Activated naive CD8-positive, alpha-beta T cell treated with anti-CD3 and anti-CD28 coated beads for 36 hours (primary cell): ENCODE measurements around the gene RFPL1. TPM values are rescaled to one million over a fixed set of nuclear protein-coding genes. Genes with fewer than 3 reads are reported as not detected.
A peak's percentile ranks its signal among the peaks of the same experiment; 100 is the strongest.

Experiments used
- DNase-seq: peaks from one replicate; pipeline ENCODE4 v3.0.0; 2021
- H3K27ac Mint-ChIP-seq: one replicate; pipeline ENCODE4 v1.8.0; 2022; ENCODE audit warnings: mild to moderate bottlenecking, moderate library complexity, mixed read lengths
- H3K27me3 Mint-ChIP-seq: one replicate; pipeline ENCODE4 v1.8.0; 2022; ENCODE audit warnings: mild to moderate bottlenecking, mixed read lengths
- H3K36me3 Mint-ChIP-seq: one replicate; pipeline ENCODE4 v1.8.0; 2021; ENCODE audit warnings: mild to moderate bottlenecking, mixed read lengths
- H3K4me1 Mint-ChIP-seq: one replicate; pipeline ENCODE4 v1.8.0; 2021; ENCODE audit warnings: mixed read lengths
- H3K4me3 Mint-ChIP-seq: one replicate; pipeline ENCODE4 v1.8.0; 2022; ENCODE audit warnings: mild to moderate bottlenecking, moderate library complexity, mixed read lengths
- H3K9me3 Mint-ChIP-seq: one replicate; pipeline ENCODE4 v1.8.0; 2022; ENCODE audit warnings: mixed read lengths
- total RNA-seq, 2 experiments: library from RNA; stranded (reverse); gene quantifications; one replicate each; pipeline ENCODE4 v1.2.3, GENCODE V29; 2021

The RFPL1 gene
- total RNA-seq, 2 experiments from 2014 or later, result not detected

DNA sequence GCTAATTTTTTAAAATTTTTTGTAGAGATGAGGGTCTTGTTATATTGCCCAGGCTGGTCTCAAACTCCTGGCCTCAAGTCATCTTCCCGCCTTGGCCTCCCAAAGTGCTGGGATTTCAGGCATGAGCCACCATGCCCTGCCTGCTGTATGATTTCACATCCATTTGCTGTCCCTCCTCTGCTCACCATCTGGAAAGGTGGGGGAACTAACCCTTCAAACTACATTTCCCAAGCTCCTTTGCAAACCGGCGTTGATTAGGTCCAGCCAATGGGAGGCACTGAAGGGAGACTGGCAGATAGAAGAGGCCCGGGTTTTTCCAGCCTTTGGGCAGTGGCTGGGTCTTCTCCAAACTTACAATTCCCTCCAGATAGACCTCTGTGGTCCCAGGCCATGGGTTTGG, 19.3 kb downstream of the RFPL1 start:
- H3K27ac Mint-ChIP-seq, result no peak overlapping the region
- H3K36me3 Mint-ChIP-seq, result no peaks in the 10 kb centered on the region
- no peaks in the 10 kb centered on the region for H3K9me3 Mint-ChIP-seq
- H3K27me3 Mint-ChIP-seq, result no peaks in the 10 kb centered on the region
- no peaks in the 10 kb centered on the region for H3K4me1 Mint-ChIP-seq
- DNase-seq, result peak; percentile 24
- no peak overlapping the region for H3K4me3 Mint-ChIP-seq

DNA sequence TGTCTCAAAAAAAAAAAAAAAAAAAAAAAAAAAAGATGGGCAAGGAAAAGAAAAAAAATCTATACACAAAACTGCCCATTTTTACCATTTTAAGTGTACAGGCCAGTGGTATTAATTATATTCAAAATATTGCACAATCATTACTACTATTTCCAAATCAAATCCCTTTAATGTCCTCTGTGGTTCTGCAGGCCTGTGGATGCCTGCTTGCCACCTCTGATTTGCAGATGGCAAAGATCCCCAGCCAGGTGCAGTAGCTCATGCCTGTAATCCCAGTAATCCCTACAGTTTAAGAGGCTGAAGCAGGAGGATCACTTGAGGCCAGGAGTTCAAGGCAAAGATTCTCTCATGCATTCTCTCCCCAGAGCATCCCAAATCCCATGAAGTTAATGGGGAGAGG, 20.2 kb downstream of the RFPL1 start:
- no peaks in the 10 kb centered on the region for H3K9me3 Mint-ChIP-seq
- no peak overlapping the region for H3K4me3 Mint-ChIP-seq
- DNase-seq, result no peak
- H3K4me1 Mint-ChIP-seq, result no peaks in the 10 kb centered on the region
- H3K27me3 Mint-ChIP-seq, result no peaks in the 10 kb centered on the region
- no peaks in the 10 kb centered on the region for H3K36me3 Mint-ChIP-seq
- H3K27ac Mint-ChIP-seq, result no peak overlapping the region

- Mint-ChIP-seq H3K27me3 (no peaks in the 10 kb centered on the region), H3K9me3 (no peaks in the 10 kb centered on the region), H3K27ac (no peak overlapping the region), H3K36me3 (no peaks in the 10 kb centered on the region), H3K4me3 (no peak overlapping the region), H3K4me1 (no peaks in the 10 kb centered on the region)
- no peak for DNase-seq
Measured at GRCh38 chr22:29459773-29460172, 21.4 kb downstream of the RFPL1 start.

- Mint-ChIP-seq H3K4me1 (no peaks in the 10 kb centered on the region), H3K27ac (no peak overlapping the region), H3K9me3 (no peaks in the 10 kb centered on the region), H3K27me3 (no peaks in the 10 kb centered on the region), H3K4me3 (no peak overlapping the region), H3K36me3 (no peaks in the 10 kb centered on the region)
- no peak for DNase-seq
Measured at GRCh38 chr22:29461263-29461662, 22.9 kb downstream of the RFPL1 start.

DNA sequence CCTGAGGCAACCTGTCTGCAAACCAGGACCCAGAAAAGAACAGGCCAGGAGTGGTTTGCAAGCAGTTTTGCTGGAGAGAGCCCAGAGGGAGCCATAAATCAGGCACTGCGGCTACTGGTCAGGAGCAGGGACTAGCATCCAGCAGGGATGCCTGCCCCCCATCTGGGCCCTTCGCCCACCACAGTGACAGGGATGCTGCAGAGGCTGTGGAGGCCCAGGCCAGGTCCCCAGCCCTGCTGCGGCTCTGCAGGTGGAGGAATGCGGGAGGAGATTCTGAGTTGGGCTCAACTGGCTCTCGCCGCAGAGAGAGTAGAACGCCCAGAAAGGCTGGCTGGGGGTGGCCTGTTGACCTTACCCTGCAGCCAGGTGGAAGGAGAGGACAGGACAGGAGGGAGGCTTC, 25.2 kb downstream of the RFPL1 start:
- Mint-ChIP-seq H3K4me1 (no peaks in the 10 kb centered on the region), H3K9me3 (no peaks in the 10 kb centered on the region), H3K36me3 (no peaks in the 10 kb centered on the region), H3K4me3 (no peak overlapping the region), H3K27me3 (no peaks in the 10 kb centered on the region), H3K27ac (no peak overlapping the region)
- DNase-seq, result no peak

DNA sequence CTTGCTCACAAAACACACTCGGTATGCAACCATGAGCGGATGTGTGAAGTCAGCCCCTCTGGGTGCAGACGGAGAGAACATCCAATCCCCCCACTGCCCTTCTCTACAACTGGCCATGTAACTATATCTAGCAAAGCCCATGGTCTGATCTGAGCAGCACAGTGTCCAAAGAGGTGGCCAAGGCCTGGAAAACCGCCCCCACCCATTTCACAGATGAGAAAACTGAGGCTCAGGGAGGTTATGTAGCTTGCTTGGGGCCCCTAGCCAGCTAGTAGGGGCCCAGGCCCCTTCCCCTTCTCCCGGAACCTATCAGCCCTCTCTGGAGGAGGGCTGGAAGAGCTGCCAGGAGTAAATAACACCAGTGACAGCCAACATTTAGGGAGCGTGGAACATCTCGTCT, 26.2 kb downstream of the RFPL1 start:
- H3K4me3 Mint-ChIP-seq, result no peak overlapping the region
- no peak overlapping the region for H3K27ac Mint-ChIP-seq
- H3K4me1 Mint-ChIP-seq, result no peaks in the 10 kb centered on the region
- no peaks in the 10 kb centered on the region for H3K36me3 Mint-ChIP-seq
- DNase-seq, result no peak
- H3K27me3 Mint-ChIP-seq, result peaks cover 7% of the 10 kb centered on the region
- H3K9me3 Mint-ChIP-seq, result no peaks in the 10 kb centered on the region

DNA sequence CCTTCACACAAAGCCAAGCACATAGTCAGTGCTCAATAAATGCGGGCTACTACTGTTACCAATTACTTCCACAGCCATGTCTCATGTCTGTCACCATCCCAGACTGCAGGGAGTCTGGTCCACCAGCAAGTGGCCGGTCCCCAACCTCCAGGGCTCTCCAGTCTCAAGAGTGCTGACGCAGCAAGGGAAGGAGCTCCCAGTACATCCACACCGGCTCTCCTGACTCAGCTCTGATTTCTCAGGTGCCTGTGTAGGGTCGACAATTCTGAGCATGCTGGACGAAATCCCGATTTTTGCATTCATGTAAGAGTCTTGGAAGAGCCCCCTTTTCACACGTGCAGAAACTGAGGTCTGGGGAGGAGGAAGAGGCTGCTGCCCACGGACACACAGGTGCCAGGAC, 31.4 kb downstream of the RFPL1 start:
- DNase-seq, result no peak
- no peaks in the 10 kb centered on the region for H3K36me3 Mint-ChIP-seq
- no peak overlapping the region for H3K27ac Mint-ChIP-seq
- H3K27me3 Mint-ChIP-seq, result peaks cover 15% of the 10 kb centered on the region
- no peaks in the 10 kb centered on the region for H3K4me1 Mint-ChIP-seq
- H3K4me3 Mint-ChIP-seq, result no peak overlapping the region
- no peaks in the 10 kb centered on the region for H3K9me3 Mint-ChIP-seq

DNA sequence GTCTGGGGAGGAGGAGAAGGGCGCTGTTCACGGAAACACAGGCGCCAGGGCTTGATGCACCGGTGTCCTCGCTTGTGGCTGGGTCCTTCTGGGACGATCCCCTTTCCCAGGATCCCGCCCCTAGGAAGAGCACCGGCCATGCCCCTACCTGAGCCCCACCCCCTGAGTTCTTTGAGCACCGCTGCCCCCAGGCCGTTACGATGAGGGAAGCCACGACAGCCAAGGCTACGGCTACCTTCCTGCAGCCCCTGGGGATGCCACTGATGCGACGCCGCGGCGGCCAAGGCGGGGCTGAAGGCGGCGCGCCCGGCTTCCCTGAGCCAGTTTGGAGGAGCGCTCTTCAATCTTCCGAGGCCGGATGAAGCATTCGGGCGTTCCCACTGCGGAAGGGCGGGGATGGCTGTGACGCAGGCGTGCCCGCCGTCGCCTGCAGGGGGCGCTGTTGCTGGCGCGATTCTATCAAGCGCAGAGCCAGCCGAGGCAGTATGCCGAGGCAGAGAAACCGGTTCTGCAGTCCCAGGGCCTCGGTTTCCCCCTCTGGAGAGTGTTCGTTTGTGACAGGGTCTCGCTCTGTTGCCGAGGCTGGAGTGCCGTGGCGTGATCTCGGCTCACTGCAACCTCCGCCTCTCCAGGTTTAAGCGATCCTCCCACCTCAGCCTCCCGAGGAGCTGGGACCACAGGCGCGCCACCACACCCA, 31.9 kb downstream of the RFPL1 start:
- no peaks in the 10 kb centered on the region for H3K36me3 Mint-ChIP-seq
- H3K27ac Mint-ChIP-seq, result no peak overlapping the region
- peaks cover 15% of the 10 kb centered on the region for H3K27me3 Mint-ChIP-seq
- no peaks in the 10 kb centered on the region for H3K4me1 Mint-ChIP-seq
- H3K9me3 Mint-ChIP-seq, result no peaks in the 10 kb centered on the region
- peak overlapping the region; percentile 46 for H3K4me3 Mint-ChIP-seq
- DNase-seq, result peak; percentile 76

GRCh38 chr22:29473001-29473400, 34.6 kb downstream of the RFPL1 start:
- Mint-ChIP-seq H3K4me3 (no peak overlapping the region), H3K36me3 (no peaks in the 10 kb centered on the region), H3K27me3 (peaks cover 31% of the 10 kb centered on the region), H3K4me1 (no peaks in the 10 kb centered on the region), H3K27ac (no peak overlapping the region), H3K9me3 (no peaks in the 10 kb centered on the region)
- DNase-seq, result no peak

DNA sequence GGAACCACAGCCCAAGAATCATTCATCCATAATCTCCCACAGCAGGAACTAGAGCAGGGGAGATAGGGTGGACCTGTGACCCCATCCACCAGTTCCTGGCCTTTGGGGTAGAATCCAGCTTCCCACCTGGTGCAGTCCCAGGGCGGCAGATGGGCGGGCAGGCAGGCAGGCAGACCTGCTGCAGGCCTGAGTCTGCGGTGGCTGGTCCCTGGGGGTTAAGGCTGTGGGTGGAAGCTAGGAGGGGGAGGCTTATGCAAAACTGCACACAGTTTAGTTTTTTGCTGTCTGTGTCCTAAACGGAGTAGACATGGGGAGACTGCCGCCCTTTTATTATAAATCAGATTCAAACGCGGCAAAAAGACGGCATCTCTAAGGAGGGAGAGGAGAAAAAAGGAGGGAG, 37.2 kb downstream of the RFPL1 start:
- Mint-ChIP-seq H3K9me3 (no peaks in the 10 kb centered on the region), H3K4me3 (no peak overlapping the region), H3K27ac (no peak overlapping the region), H3K4me1 (peaks cover 5% of the 10 kb centered on the region), H3K27me3 (peaks cover 44% of the 10 kb centered on the region), H3K36me3 (no peaks in the 10 kb centered on the region)
- no peak for DNase-seq

DNA sequence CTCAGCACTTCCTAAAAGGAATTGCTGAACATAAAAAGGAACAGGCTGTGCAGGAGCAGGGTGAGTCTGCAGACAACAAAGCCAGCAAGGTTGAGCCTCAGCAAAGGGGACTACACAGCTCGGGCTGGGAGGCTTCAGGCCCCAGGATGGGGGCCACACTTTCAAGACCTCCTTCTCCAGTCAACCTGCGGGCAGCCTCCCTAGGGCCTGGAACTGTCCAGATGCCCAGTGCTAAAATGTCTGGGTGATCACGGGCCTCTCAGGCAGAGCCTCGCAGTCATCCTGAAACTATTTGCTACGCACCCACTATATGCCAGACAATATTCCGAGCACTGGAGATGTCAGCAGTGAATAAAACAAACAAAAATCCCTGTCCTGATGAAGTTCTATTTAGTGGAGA, 37.7 kb downstream of the RFPL1 start:
- H3K9me3 Mint-ChIP-seq, result no peaks in the 10 kb centered on the region
- peaks cover 44% of the 10 kb centered on the region for H3K27me3 Mint-ChIP-seq
- peaks cover 5% of the 10 kb centered on the region for H3K4me1 Mint-ChIP-seq
- no peak for DNase-seq
- no peak overlapping the region for H3K4me3 Mint-ChIP-seq
- no peaks in the 10 kb centered on the region for H3K36me3 Mint-ChIP-seq
- no peak overlapping the region for H3K27ac Mint-ChIP-seq

DNA sequence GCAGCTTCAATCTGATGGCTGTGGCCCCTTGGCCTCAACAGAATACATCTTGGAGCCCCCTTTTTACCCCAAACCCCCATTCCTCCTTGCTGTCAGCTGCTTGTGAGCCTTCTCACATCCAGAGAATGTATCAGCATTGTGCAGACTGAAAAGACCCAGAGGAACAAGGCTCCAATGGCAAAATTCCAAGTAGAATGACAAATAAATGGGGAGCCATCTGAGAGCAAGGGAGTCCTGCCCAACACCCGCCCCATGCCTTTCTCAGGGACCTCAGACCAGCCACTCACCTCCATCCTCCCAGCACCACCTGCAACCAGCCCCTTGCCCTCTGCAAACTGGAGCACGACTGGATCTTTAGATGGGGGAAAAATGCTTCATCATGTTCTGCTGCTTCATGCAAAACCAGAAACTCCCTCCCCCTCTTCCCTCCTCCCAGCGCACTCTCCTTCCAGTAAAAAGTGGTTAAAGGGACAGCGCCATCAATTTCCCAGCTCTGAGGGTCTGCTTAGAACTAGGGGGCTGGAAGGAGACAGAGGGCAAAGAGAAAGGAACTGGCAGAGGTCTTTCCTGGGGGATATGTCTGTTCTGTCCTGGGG, 39.4 kb downstream of the RFPL1 start:
- DNase-seq, result no peak
- H3K4me1 Mint-ChIP-seq, result peaks cover 8% of the 10 kb centered on the region
- H3K9me3 Mint-ChIP-seq, result no peaks in the 10 kb centered on the region
- peaks cover 2% of the 10 kb centered on the region for H3K36me3 Mint-ChIP-seq
- peaks cover 50% of the 10 kb centered on the region for H3K27me3 Mint-ChIP-seq
- H3K4me3 Mint-ChIP-seq, result no peak overlapping the region
- no peak overlapping the region for H3K27ac Mint-ChIP-seq

DNA sequence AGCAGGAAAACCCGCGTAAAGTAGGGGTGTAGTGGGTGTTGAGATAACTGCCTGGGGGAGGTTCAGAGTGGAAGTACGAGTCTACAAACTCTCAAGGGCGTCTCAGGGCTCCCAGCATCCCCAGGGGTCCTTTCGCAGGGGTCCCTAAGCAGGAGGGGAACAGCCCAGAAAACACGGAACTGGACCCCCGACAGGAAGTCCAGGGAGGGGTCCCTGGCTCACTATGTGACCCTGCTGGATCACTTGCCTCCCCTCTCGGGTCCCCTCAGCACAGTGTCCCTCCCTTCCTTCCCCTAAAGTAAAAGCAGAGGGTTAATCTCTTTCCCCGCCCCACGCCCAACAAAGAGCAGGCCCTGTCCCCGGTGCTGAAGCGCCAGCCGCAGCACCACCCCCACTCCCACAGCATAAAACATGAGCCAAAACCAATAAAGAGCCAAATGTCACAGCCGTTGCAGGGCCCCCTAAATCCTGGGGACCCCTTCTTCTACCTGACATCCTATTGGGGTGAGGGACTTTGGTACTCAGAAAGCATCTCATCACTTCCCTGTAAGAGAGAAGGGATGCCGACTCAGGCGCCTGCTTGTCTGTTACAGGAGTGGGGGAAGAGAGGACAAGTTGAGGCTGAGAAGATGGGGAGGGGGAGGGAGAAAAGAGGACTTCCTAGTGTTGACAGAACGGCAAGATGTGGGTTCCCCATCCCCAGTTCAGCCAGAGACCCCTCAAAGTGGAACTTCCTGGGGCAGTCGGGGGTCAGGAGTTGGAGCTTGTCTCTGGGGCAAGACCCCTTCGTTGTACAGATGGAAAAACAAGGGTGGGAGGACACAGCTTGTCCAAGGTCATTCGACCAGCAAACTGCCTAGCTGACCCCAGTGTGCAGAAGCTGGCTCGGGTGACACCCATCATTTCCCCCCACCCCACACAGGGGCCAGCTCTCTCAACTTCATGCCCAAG, 40.2 kb downstream of the RFPL1 start:
- Mint-ChIP-seq H3K27me3 (peaks cover 50% of the 10 kb centered on the region), H3K9me3 (no peaks in the 10 kb centered on the region), H3K27ac (no peak overlapping the region), H3K36me3 (peaks cover 2% of the 10 kb centered on the region), H3K4me1 (peaks cover 8% of the 10 kb centered on the region), H3K4me3 (no peak overlapping the region)
- peak; percentile 21 for DNase-seq

- Mint-ChIP-seq H3K9me3 (no peaks in the 10 kb centered on the region), H3K27ac (no peak within 1 kb of the TSS), H3K4me3 (peak within 1 kb of the TSS; percentile 68), H3K4me1 (peaks cover 8% of the 10 kb centered on the region), H3K27me3 (peaks cover 50% of the 10 kb centered on the region), H3K36me3 (peaks cover 2% of the 10 kb centered on the region)
- peak; percentile 11 for DNase-seq
Measured at GRCh38 chr22:29479417-29480261, 41.3 kb downstream of the RFPL1 start, which contains the start of gene NEFH. TSS of gene NEFH (plus strand) at chr22:29480218. CDS start at chr22:29480263, 45 bp downstream.

GRCh38 chr22:29480262-29480511, 41.8 kb downstream of the RFPL1 start:
- DNase-seq, result no peak
- no peaks in the 10 kb centered on the region for H3K9me3 Mint-ChIP-seq
- peaks cover 2% of the 10 kb centered on the region for H3K36me3 Mint-ChIP-seq
- H3K27ac Mint-ChIP-seq, result no peak overlapping the region
- H3K4me3 Mint-ChIP-seq, result no peak overlapping the region
- H3K4me1 Mint-ChIP-seq, result peaks cover 8% of the 10 kb centered on the region
- peaks cover 50% of the 10 kb centered on the region for H3K27me3 Mint-ChIP-seq
